NCI-H2081 treated with DMSO at 0.1 percent for 48 hours (cell line): Measurements from ENCODE around the gene CCDC88C.

Source experiments
- DNase-seq: peaks from one replicate; lab custom pipeline; 2025; lab: John Stamatoyannopoulos, UW

The CCDC88C gene

DNA sequence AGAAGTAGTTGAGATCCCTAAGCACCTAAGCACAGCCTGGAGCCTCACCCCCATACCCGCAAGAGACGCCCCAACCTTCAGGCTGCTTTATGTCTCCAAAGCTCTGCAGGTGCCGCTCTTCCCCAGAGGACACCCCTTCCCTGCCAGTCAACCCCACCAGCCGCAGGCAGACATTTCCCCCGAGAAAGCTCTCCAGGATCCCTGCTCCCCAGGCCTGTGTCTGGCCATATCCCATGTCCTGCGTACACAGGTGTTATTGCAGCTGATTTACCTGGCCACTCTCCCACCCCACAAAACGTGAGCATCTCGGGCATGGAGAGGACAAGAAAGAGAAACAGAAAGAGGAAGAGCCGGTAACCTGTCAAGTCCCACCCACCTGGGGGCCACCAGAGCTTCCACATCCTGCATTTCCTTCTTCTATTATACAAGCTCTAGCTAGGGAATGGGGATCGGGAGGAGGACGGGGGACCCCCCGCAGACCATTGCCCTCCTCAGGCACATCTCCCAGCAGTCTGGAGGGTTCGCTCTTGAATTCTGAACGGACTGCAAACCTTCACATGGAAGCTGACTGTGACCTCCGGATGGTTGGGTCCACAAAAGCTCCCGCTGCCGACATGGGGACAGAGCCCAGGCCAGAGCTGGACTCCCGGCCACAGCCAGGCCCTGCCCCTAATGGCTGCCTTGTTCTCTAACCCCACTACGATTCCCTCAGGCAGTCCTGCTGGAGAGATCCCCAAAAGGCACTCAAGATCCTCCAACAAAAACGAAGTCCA lies 17.6 kb downstream of the CCDC88C start:
- DNase-seq = no peak

DNA sequence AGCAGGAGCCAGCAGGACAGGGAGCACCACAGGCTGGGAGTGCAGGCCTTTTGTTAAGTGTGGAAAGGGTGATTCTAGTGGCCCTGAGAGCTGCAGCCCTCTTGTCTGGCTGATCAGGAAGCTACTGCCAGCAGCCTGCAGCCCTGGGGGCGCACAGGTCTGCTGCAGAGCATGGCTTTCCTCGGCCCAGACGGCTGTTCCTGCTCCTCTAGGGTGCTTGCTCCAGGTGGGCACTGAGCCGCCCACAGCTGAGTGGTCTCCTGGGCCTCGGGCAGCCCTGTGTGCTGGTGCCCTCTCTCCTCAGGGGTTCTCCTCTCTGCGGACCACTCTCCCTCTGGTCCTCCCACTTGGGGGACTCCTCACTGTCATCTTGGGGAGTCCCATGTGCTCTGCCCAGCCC lies 18.9 kb downstream of the CCDC88C start:
- DNase-seq = no peak

DNA sequence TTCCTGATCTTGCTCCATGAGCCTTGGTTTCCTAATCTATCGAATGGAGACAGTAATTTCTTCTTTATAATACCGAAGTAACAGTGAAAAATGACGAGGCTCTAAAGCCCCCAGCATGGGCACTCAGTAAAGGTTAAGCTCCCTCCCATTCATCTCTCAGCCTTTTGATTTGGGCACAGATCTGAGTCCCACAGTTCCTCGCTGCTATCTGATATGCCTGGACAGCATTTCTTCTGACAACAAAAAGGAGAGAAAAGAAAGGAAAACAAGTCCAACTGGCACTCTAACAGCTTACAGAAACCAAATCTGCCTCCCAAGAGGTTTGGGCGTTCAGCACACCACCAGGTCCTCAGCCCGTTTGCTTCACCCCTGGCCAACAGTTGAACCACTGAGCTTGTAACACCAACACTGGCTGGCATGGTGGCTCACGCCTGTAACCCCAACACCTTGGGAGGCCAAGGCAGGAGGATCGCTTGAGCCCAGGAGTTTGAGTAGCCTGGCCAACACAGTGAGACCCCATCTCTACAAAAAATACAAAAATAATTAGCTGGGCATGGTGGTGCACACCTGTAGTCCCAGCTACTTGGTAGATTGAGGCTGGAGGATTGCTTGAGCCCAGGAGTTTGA lies 19.5 kb downstream of the CCDC88C start:
- no peak for DNase-seq

DNA sequence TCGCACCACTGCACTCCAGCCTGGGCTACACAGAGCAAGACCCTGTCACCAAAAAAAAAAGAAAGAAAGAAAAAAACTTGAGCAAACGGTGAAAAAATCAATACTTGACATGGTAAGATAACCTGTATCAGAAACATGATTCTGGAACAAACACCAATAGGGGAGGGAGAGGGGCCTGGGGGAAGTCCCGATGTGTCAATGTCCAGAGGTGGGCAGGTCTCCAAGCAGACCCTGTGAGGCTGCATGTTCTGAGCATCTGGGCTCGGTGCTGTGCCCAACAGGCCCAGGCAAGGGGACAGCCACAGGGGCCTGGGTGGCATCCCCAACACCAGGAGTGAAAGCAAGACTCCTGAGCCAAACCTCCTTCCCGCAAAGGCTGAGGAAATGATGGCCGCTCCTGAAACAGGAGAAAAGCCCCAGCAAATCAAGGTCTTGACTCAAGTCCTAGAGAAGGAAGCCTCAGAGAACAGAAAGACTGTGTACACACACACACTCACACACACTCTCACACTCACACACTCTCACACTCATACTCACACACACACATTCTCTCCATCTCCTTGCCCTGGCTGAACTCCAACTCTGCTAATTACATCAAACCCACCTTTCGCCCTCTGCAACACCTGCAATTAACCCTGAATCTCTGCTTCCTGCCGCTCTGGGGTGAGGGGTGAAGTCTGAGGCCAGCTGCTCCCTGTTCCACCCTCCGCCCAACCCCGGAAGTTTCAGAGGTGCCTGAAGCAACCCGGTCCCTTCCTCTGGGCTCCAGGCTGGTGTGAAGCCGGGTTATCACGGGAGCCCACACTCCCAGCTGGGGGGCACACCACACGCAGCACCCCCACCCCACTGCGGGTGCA lies 20.4 kb downstream of the CCDC88C start:
- DNase-seq = no peak

DNA sequence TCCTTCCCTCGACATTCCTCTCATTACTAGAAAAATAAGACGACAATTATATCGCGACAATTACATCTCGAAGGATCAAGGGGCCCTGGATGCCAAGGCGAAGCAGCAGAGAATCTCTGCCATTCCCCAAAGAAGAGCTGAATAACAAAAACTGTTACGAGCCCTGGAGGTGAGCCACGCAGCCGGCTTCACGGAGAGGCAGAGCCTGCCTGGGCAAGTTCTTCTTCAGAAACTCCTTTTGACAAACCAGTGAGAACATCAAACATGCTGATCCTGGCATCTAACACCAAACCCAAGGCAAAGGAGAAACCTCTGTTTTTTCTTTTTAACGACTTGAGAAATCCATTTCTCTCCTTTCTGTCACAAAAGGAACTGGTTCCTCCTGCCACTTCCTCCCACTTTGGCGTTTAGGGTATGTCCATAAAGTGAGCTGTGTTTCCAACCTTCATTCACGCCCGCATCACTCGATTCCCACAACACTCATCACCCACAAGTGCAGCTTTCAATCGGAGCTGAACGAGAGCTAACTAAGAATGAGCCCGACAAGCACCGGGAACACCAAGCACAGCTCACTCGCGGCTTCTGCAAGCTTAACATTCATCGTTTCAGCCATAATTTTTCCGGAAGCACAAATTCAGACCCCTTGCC lies 21.5 kb downstream of the CCDC88C start:
- no peak for DNase-seq

DNA sequence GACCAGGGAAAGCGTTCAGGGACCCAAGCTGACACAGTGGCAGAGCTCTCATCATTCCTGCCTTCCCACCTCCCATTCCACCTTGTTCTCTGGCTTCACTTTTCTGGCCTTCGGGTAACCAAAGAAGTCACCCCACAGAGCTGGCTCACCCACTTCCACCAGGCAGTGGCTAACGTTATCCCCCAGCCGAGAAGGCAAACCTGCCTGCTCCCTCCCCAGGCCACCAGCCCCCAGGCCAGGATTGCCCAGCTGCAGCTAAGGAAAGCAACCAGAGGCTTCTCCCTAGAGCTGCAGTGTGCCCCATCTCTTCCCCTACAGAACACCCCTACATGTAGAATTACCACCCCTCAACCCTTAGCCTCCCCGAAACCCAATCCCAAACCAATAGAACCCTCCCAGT lies 22.2 kb downstream of the CCDC88C start:
- no peak for DNase-seq

DNA sequence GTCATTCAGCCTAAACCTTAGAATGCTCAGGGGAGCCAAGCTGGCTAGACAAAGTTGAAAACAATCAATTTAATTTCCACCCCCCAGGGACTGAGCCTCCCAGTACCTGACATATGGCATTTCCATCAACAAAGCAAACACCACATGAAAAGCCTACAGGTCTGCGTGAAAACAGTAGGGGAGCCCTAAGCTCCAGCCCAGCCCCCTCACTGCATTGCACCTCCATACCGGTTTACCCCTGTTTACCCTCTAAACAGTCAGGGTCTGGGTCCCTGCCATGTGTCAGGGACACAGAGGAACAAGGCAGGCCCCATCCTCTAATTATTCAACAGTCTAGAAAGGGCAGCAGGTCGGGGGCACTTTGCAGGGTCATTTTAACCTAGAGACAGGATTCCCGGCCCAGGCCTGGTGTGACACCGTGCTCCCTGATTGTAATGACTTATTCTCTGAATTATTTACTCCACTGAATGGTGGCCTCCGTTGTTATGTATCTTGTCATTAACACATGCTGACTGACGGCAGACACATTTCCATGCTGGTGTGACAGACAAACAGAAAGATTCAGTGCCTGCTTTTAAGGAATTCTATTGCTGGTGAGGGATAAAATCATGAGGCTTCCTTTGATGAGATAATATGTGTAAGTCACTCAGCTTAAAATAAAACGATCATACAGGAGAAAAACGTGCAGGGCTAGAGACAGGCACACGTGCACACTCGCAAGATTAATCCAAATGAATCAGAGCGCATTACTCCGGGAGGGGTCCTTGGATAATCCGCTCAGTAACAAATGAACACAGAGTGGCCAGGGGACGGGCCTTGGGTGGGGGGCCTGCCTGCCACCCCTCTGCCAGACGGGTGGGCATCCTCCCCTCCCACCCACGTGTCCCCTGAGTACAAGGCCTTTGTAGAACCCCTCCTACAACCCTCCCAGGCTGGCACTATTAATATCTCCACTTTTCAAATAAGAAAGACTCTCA lies 23.2 kb downstream of the CCDC88C start:
- no peak for DNase-seq

DNA sequence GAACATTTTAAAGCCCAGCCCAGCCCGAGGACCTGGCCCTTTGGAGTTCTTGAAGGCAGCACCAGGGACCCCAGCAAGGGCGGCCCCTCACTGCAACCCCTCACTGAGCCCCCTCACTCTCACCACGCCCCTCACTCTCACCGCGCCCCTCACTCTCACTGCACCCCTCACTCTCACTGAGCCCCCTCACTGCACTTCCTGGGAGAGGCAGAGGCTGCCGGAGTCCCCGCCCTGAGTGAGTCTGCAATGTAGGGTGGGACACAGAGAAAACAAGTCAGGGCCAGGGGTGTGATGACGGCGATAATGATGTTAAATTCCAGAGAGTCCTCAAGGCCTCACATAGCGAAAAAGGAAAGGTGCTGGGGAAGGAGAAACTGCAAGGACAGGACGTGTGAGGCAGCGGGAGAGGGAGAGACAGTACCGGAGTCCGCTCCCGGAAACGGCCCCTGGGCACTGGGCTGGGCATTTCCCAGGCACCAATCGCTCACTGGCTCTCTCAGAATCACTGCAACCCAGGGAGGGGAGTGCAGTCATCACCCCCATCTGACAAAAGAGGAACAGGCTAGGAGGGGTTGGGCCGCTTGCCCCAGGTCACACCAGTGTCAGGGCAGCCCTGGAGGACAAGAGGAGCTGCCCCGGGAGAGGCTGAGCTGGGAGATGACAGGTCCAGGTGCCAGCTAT lies 24.9 kb downstream of the CCDC88C start:
- no peak for DNase-seq

DNA sequence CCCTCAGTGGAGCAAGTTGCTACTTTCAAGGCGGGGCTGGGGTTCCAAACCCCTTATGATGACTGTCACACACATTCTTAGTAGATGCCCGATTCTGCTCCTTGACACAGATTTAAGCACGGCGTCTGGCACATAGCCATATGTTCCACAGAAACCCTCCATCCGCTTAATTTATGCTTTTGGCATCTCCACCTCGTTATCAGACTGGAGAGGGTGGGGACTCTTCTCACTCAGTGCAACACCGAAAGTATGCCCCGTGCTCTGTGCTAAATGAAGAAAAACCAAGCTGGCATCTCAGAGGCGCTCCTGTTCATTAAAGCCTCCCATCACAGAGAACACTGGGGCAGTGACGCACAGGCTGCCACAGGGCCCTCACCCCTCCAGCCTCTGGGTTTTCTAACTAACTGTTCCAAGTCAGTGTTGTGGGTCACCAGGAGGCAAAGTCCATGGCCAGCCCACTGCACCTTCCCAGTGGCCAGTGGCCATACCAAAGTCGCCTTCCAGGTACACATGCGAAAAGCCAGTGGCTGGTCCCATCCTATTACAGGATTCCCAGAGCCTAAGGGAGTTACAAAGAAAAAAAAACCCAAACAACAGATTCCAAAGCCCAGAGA lies 27.3 kb downstream of the CCDC88C start:
- DNase-seq = no peak

DNA sequence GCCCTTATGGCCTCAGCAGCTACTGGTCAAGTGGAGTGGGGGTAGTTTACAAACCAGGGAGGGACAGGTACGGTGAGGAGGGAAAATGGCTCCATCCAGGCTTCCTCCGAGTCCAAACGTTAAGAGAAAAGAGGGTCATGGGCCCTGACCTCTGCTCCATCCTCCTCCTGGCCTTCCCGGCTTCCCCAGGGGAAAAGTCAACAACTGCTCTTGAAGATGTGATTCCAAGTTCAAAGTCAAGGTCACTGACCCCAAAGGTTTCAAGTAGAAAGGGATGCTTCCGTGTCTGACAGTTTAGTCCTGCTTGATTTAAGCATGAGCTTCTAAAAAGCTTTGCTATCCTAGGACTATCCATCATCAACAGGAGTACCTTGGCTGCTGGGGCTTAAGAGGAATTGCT lies 28.5 kb downstream of the CCDC88C start:
- no peak for DNase-seq

DNA sequence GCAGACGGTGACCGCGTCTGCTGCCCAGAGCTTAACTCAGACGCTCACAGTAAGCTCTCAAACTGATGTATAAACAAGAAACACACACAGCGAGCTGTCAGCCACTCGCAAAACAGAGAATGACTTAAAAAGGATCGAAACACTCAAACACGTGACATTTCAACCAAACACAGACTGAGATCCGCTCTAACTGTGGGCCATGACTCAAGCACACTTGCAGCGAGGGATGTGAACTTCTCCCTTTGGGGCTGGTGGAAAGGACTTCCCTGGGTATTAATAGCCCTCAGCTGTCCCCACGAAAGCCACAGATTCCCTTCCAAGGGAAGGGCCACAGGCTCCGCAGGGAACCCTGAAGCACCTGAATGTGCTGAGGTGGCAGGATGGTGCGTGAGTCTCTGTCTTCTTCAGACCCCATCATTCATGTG lies 29.1 kb downstream of the CCDC88C start:
- DNase-seq = no peak

DNA sequence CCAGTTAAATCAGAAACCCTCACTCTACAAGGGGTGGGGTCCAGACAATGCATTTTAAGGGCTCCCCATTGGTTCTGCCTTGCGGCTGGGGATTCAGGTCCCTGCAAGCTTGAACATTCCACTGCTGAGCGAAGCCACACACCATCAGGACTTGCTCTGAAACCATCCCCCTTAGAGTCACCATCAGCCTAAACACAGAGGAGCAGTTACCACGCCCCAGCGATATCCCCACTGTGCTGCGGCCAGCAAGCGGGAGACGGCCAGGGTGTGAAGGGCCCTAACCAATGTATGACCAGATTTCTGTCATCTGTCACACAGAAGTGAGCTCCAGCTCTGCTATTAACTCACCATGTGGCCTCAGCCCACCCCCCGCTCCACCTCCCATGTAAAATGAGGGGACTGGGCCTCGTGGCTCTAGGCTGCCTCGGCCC lies 29.7 kb downstream of the CCDC88C start:
- DNase-seq = no peak

DNA sequence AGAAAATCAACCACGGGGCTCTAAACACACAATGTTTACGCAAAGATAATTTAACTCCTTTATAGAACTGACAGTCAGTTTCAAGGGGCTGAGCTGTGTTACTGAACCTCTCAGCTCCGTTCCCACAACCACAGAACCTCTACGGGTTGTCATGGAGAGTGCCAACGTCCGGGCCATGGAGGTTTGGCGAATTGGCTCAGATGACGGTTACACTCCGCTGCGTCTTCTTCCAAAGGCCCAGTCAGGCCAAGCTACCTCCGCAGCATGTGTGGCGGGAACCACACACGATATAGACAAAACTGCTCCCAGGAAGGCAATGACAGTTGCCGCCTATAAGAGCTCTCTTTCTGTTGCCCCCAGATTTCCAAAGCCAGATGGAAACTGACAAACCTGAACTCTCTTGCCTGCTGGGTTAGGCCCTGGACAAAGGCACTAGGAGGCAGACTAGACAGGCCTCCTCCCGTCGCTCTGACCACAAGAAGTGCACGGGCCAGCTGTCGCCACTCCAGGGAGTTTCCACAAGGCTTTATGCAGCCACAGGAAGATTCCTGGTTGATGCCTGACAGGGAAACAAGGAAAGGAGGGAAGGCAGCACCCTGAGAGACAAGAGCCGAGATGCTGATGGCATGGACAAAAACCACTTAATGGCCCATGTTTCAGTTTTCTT lies 30.3 kb downstream of the CCDC88C start:
- DNase-seq = no peak

DNA sequence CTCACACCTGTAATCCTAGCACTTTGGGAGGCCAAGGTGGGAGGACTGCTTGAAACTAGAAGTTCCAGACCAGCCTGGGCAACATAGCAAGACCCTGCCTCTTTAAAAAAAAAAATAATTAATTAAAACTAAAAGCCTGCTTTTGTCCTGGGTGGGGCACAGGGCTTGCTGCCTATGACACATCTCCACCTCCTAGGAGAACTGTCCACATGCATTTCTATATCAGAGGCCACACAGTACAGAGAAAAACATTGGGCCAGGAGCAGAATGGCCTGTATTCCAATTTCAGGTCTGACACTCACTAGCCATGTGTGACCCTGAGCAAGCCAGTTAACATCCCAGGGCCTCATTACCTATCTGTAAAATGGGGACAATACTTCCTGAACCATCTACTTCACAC lies 31.9 kb downstream of the CCDC88C start:
- no peak for DNase-seq

DNA sequence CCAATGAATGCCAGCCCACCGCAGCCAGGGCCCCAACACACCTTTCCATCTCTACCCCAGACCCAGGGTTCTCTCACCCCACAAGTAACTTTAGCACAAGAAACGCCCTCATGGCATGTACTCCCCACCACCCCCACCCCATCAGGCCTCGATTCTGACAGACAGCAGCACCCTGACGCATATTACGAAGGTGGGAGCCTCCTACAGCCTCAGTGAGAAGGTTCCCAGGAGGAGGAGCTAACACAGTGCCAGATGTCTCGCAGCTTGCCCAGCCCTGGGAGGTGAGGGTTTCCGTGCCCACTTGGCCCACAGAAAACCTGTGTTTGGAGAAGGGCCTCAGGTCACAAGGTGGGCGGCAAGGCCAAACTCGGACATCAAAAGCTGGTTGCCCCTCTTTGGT lies 32.4 kb downstream of the CCDC88C start:
- DNase-seq = no peak

DNA sequence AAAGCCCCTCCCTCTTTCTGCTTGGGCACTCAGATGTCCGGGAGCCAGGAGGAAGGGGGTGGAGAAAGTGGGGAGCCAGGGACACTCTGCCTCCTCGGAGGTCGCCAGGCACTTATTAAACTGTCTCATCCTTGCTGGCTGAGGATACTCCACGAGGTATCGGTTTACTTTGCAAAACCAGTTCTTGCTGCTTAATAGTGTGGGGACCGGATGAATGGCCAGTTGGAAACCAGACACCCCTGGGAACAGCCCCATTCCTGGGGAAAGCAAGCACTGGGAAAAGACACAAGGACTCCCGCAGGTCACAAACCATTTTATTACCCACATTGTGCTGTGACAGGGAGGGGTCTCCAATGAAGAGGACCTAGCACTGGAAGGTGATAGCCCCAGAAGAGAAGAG lies 34.2 kb downstream of the CCDC88C start:
- DNase-seq = no peak

DNA sequence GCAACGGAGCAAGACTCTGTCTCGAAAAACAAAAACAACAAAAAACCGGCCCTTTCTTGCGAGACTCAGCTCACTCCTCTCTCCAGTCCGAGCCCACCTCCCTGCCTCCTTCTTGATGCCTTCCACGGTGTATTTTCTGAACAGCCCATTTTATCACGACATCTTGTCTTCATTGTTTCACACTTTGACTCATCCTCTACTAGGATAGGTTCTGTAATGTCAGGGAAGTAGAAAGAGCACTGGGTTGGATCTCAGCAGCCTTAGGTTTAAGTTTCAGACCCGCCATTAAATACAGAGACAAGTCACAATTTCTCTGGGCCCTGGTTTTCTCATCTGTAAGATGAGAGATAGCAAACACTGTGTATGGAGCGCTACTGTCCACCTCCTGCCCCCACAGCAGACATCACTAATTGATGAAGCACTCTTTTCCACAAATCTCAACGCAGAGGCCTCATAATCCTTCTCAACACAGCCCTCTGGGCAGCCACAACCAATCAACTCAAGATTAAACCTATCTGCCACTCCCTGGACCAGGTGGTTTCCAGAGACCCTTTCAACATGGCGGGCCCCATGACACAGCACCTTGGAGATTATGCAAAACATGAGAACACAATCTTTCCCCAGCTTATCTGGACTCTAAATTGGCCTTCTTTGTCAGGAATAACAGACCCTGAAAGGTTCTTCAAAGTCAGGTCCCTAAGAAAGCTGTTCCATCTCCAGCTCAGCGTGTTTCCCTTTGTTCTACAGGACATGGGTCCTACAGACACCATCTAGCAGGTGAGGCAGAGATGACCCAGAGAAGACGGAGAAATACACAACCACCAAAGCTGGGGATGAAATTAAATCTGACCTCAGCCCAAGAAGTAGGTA lies 35.6 kb downstream of the CCDC88C start:
- DNase-seq = no peak

DNA sequence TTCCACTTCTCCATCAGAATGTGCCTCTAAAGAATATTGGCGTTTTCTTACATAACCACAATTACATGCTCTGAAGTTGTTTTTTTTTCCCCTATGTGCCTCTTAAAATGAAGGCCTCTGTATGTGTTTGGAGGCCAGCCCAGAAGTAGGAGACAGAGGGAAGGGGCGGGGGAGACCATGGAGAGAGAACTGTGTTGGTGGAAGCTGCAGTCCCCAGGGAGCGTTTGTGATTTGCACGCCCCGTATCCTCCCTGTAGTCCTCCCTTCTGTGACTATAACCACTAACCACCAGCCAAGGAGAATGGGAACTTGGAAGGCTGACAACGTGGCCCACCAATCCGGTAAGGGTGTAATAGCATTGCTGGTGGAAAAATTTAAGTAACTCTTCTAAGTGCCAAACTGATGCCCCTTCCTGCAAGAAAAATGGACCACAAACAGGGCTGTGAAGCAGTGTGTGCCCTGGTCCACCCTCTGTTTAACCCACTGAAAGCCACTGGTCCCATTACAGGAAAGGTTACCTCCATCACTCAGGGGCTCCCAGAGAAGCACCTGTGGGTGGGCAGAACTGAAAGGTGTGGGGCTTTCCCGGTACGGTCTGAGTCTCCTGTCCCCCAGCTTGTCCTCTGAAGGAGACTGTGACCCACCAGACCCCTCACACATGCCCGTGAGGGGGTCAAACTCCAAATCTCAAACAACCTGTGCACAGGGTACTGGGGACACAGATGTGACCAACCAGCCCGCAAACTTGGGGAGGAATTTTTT lies 36.8 kb downstream of the CCDC88C start:
- DNase-seq = no peak
